ENCODE measurements around the gene NRIP3. TPM values are rescaled to one million over a fixed set of nuclear protein-coding genes. Genes with fewer than 3 reads are reported as not detected.

The NRIP3 gene
- total RNA-seq, 2 experiments from 2014 or later = not detected

DNA sequence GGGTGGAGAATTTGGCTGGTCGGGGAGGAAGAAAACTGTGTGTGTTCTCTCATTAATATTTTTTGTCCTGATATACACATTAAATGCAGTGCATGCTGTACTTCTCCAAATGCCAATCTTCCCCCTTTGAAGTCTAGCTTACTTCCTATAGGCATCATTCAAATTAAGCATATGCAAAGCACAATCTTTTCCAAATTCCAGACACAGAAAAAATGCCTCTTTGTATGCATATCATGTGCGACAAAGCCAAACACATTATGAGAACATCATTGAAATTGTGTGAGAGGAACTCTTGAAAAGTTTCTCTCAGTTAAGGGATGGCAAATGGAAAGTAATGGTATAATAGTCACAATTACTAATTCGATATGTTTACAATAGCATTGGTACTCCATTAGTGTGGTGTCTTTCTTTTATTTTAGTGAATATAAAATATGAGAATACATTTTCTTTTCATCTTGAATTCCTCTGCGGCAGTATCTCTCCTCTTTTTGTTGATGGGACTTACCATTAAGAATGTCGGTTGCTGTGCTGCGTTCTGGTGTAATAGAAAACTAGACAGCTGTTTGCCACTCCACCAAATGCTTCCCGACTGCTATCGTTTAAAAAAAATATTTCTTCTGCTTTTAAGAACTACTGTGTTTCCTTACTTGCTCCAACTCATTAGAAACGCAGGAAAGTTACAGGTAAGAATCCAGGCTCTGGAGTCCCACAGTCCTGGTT is 19.3 kb upstream of the NRIP3 start:
- Histone ChIP-seq H3K9me2 (ENCODE audit: insufficient read depth, low read length) (no peaks in the 10 kb centered on the region), H3K36me3 (ENCODE audit: insufficient read depth, low read length) (no peaks in the 10 kb centered on the region), H3K79me2 (ENCODE audit: insufficient read depth, low read depth, low read length) (no peaks in the 10 kb centered on the region), H3K27ac (ENCODE audit: low read depth, low read length, poor library complexity, severe bottlenecking) (no peak overlapping the region), H3K9me3 (ENCODE audit: low read length) (no peaks in the 10 kb centered on the region), H3K4me1 (ENCODE audit: insufficient read depth, low read length, poor library complexity, severe bottlenecking) (no peaks in the 10 kb centered on the region), H3K4me3 (ENCODE audit: low read depth, low read length, poor library complexity, severe bottlenecking) (no peak overlapping the region), H3K4me2 (ENCODE audit: low read length) (no peak overlapping the region), H4K20me1 (ENCODE audit: insufficient read depth, low read length) (no peaks in the 10 kb centered on the region), H2AFZ (ENCODE audit: low read length) (no peak overlapping the region)
- intact Hi-C loops (cut with micrococcal nuclease; ENCODE audit: unreplicated experiment) = no loop called here
- POLR2A ChIA-PET = interaction anchor here (1.0 kb wide), 1 partner anchor 11 kb away, joined by 3 read pairs; no protein-coding TSS in a partner anchor
- no peak for DNase-seq (ENCODE audit: low spot score)
- TF ChIP-seq, protein P1, sequence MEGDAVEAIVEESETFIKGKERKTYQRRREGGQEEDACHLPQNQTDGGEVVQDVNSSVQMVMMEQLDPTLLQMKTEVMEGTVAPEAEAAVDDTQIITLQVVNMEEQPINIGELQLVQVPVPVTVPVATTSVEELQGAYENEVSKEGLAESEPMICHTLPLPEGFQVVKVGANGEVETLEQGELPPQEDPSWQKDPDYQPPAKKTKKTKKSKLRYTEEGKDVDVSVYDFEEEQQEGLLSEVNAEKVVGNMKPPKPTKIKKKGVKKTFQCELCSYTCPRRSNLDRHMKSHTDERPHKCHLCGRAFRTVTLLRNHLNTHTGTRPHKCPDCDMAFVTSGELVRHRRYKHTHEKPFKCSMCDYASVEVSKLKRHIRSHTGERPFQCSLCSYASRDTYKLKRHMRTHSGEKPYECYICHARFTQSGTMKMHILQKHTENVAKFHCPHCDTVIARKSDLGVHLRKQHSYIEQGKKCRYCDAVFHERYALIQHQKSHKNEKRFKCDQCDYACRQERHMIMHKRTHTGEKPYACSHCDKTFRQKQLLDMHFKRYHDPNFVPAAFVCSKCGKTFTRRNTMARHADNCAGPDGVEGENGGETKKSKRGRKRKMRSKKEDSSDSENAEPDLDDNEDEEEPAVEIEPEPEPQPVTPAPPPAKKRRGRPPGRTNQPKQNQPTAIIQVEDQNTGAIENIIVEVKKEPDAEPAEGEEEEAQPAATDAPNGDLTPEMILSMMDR (conservative IDR thresholded peaks at IDR 0.05; ENCODE audit: low read length) = no peak
- no peak for TF ChIP-seq EZH2phosphoT487 (IDR thresholded peaks at IDR 0.05; ENCODE audit: borderline replicate concordance, low read depth, low read length)
- CTCF ChIA-PET (ENCODE audit: unreplicated experiment) = no interaction called here
- BruUV-seq (replicated peaks) = no TSS peak

DNA sequence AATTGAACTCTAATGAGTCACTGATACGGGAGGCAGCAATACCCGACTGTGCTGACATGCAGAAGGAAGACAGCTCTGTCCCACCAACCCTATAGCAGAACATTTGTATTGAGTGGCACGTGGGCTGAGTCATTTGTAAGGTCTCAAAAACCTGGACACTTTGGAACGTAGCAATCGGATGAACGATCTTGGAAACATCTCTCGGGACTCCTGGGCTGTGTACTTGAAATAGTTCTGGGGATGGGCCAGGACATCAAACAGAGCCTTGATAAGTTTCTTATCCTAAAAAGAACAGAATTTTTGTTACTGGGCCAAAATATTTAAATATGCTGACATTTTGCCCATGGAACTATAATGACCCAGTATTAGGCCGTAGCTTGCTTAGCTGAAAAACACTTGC is 17.1 kb upstream of the NRIP3 start:
- Histone ChIP-seq H3K4me2 (ENCODE audit: low read length) (no peak overlapping the region), H3K4me3 (ENCODE audit: low read depth, low read length, poor library complexity, severe bottlenecking) (no peak overlapping the region), H3K4me1 (ENCODE audit: insufficient read depth, low read length, poor library complexity, severe bottlenecking) (no peaks in the 10 kb centered on the region), H3K36me3 (ENCODE audit: insufficient read depth, low read length) (no peaks in the 10 kb centered on the region), H3K27ac (ENCODE audit: low read depth, low read length, poor library complexity, severe bottlenecking) (no peak overlapping the region), H3K9me3 (ENCODE audit: low read length) (no peaks in the 10 kb centered on the region), H2AFZ (ENCODE audit: low read length) (no peak overlapping the region), H4K20me1 (ENCODE audit: insufficient read depth, low read length) (no peaks in the 10 kb centered on the region), H3K9me2 (ENCODE audit: insufficient read depth, low read length) (no peaks in the 10 kb centered on the region), H3K79me2 (ENCODE audit: insufficient read depth, low read depth, low read length) (no peaks in the 10 kb centered on the region)
- no peak for DNase-seq (ENCODE audit: low spot score)
- no TSS peak for BruUV-seq (replicated peaks)
- ChIA-PET CTCF (ENCODE audit: unreplicated experiment) (no interaction called here), POLR2A (no interaction called here)
- intact Hi-C loops (cut with micrococcal nuclease; ENCODE audit: unreplicated experiment) = no loop called here
- TF ChIP-seq EZH2phosphoT487 (IDR thresholded peaks at IDR 0.05; ENCODE audit: borderline replicate concordance, low read depth, low read length) = no peak

DNA sequence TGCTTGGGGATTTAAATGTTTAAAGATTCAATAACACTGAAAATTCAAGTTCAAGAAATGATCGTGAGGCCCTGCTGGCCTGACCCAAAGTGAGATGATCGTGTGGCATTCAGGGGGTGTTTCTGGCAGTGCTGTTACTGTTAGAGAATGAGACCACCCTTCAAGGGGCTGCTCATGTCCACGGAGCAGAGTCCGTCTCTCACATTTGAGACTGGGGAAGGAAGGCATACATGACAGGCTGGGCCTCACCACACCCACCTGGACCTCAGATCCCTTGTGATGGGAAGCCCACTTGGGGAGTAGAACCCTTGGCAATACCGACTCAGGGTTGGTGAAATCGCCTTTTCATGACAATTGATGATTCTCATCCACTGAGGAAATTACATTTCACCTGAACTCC is 16.1 kb upstream of the NRIP3 start:
- Histone ChIP-seq H3K9me3 (ENCODE audit: low read length) (no peaks in the 10 kb centered on the region), H4K20me1 (ENCODE audit: insufficient read depth, low read length) (no peaks in the 10 kb centered on the region), H3K36me3 (ENCODE audit: insufficient read depth, low read length) (no peaks in the 10 kb centered on the region), H3K4me3 (ENCODE audit: low read depth, low read length, poor library complexity, severe bottlenecking) (no peak overlapping the region), H3K79me2 (ENCODE audit: insufficient read depth, low read depth, low read length) (no peaks in the 10 kb centered on the region), H3K4me2 (ENCODE audit: low read length) (no peak overlapping the region), H2AFZ (ENCODE audit: low read length) (no peak overlapping the region), H3K4me1 (ENCODE audit: insufficient read depth, low read length, poor library complexity, severe bottlenecking) (no peaks in the 10 kb centered on the region), H3K27ac (ENCODE audit: low read depth, low read length, poor library complexity, severe bottlenecking) (no peak overlapping the region), H3K9me2 (ENCODE audit: insufficient read depth, low read length) (no peaks in the 10 kb centered on the region)
- intact Hi-C loops (cut with micrococcal nuclease; ENCODE audit: unreplicated experiment) = no loop called here
- TF ChIP-seq EZH2phosphoT487 (IDR thresholded peaks at IDR 0.05; ENCODE audit: borderline replicate concordance, low read depth, low read length) = no peak
- TF ChIP-seq, protein P1 (conservative IDR thresholded peaks at IDR 0.05; ENCODE audit: low read length) = no peak
- ChIA-PET POLR2A (interaction anchor here (1.0 kb wide), 1 partner anchor 189 kb away, joined by 3 read pairs; no protein-coding TSS in a partner anchor), CTCF (ENCODE audit: unreplicated experiment) (no interaction called here)
- no peak for DNase-seq (ENCODE audit: low spot score)
- no TSS peak for BruUV-seq (replicated peaks)
